Measurements from ENCODE around the gene IDI1.

- TF ChIP-seq FOXM1 (IDR thresholded peaks at IDR 0.05; ENCODE audit: borderline replicate concordance) (no peak), ZNF384 (IDR thresholded peaks at IDR 0.05) (no peak), TARDBP (IDR thresholded peaks at IDR 0.05) (no peak), PKNOX1 (IDR thresholded peaks at IDR 0.05) (no peak), SP1 (IDR thresholded peaks at IDR 0.05) (no peak), HDGF (IDR thresholded peaks at IDR 0.05; ENCODE audit: borderline replicate concordance) (no peak), LEF1 (IDR thresholded peaks at IDR 0.05; ENCODE audit: borderline replicate concordance) (no peak), FOXA1 (IDR thresholded peaks at IDR 0.05) (no peak)
These were observed 28.5 kb downstream of the IDI1 start for GRCh38 chr10:1020460-1020859.

All from HEK293T (cell line).